SU-DHL-6 (cell line): ENCODE measurements around the gene OXLD1.

Experiments
- H2AFZ ChIP-seq: fragments of 200-600 bp; sonication (generic); 2 replicates; pipeline ENCODE4 v1.6.1; 2014; ENCODE audit warnings: low read depth, mild to moderate bottlenecking, moderate library complexity, mixed read lengths, antibody characterized with exemption, low read length; ENCODE audit not compliant: severe bottlenecking
- H3F3A ChIP-seq: fragments of 200-600 bp; shearing (Covaris generic); 2 replicates; pipeline ENCODE4 v1.6.0; 2016; ENCODE audit warnings: antibody characterized with exemption, mild to moderate bottlenecking; ENCODE audit not compliant: insufficient read depth
- H3K27ac ChIP-seq: fragments of 200-600 bp; sonication (generic); 2 replicates; pipeline ENCODE4 v1.5.1; 2016; ENCODE audit warnings: low read depth, mild to moderate bottlenecking, low read length, moderate library complexity, mixed read lengths
- H3K27me3 ChIP-seq: fragments of 200-600 bp; sonication (generic), shearing (Covaris generic); 2 replicates; pipeline ENCODE4 v1.6.0; 2014; ENCODE audit warnings: mild to moderate bottlenecking, low read length
- H3K36me3 ChIP-seq: fragments of 200-600 bp; sonication (generic); 2 replicates; pipeline ENCODE4 v1.6.1; 2014; ENCODE audit warnings: mild to moderate bottlenecking, low read length, mixed read lengths
- H3K4me2 ChIP-seq: fragments of 300-600, 200-600 bp; shearing (Covaris generic), sonication (generic); 2 replicates; pipeline ENCODE4 v1.6.0; 2014; ENCODE audit warnings: low read length, low read depth, mild to moderate bottlenecking; ENCODE audit not compliant: poor library complexity, severe bottlenecking
- H3K4me3 ChIP-seq: fragments of 200-600 bp; sonication (generic); 2 replicates; pipeline ENCODE4 v1.5.1; 2014; ENCODE audit warnings: antibody characterized with exemption, low read length, mild to moderate bottlenecking, mixed read lengths; ENCODE audit not compliant: insufficient read depth, poor library complexity, severe bottlenecking
- H3K79me2 ChIP-seq: fragments of 200-600 bp; sonication (generic); 2 replicates; pipeline ENCODE4 v1.6.1; 2014; ENCODE audit warnings: mild to moderate bottlenecking, low read length, moderate library complexity; ENCODE audit not compliant: insufficient read depth
- H3K9ac ChIP-seq: fragments of 200-600 bp; sonication (generic); 2 replicates; pipeline ENCODE4 v1.7.0; 2014; ENCODE audit warnings: mild to moderate bottlenecking, low read length
- H3K9me2 ChIP-seq: fragments of 200-600 bp; sonication (generic); replicated peaks from 2 replicates; pipeline ENCODE4 v1.6.1; 2014; ENCODE audit warnings: low read length; ENCODE audit not compliant: insufficient read depth
- H3K9me3 ChIP-seq: fragments of 200-600 bp; sonication (generic); 2 replicates; pipeline ENCODE4 v1.6.1; 2014; ENCODE audit warnings: low read length, mixed read lengths; ENCODE audit not compliant: insufficient read depth
- H4K20me1 ChIP-seq: fragments of 200-600 bp; sonication (generic); 2 replicates; pipeline ENCODE4 v1.6.1; 2014; ENCODE audit warnings: low read depth, mild to moderate bottlenecking, antibody characterized with exemption, low read length, moderate library complexity, mixed read lengths
- CTCF ChIP-seq: fragments of 200-600 bp; sonication (generic); IDR thresholded peaks from one replicate; pipeline ENCODE4 v1.5.1; 2017; ENCODE audit warnings: antibody characterized with exemption, mild to moderate bottlenecking, low read length, moderate library complexity; ENCODE audit not compliant: insufficient read depth, poor library complexity, severe bottlenecking
- EZH2phosphoT487 ChIP-seq: fragments of 200-600 bp; sonication (generic), shearing (Covaris generic); conservative IDR thresholded peaks from 2 replicates; pipeline ENCODE4 v1.6.1; 2018; ENCODE audit warnings: mild to moderate bottlenecking, antibody characterized with exemption, low read length, moderate library complexity, mixed read lengths

OXLD1 gene

GRCh38 chr17:81641825-81642489 is 24.4 kb downstream of the OXLD1 start:
- H4K20me1 ChIP-seq, result no peaks in the 10 kb centered on the region
- H3K9ac ChIP-seq, result no peak overlapping the region
- no peaks in the 10 kb centered on the region for H3K9me2 ChIP-seq
- TF ChIP-seq EZH2phosphoT487 (no peak), CTCF (no peak)
- H3K36me3 ChIP-seq, result no peaks in the 10 kb centered on the region
- H3K79me2 ChIP-seq, result no peaks in the 10 kb centered on the region
- H3K9me3 ChIP-seq, result no peaks in the 10 kb centered on the region
- no peaks in the 10 kb centered on the region for H3F3A ChIP-seq
- H3K27me3 ChIP-seq, result no peaks in the 10 kb centered on the region
- H3K4me2 ChIP-seq, result no peak overlapping the region
- no peak overlapping the region for H3K4me3 ChIP-seq
- H3K27ac ChIP-seq, result no peak overlapping the region
- H2AFZ ChIP-seq, result no peak overlapping the region

- Histone ChIP-seq H3K9me3 (no peaks in the 10 kb centered on the region), H3K4me2 (no peak overlapping the region), H3K27ac (no peak overlapping the region), H3K9ac (no peak overlapping the region), H3K9me2 (no peaks in the 10 kb centered on the region), H4K20me1 (no peaks in the 10 kb centered on the region; the same call in 1 of the 2 replicates), H2AFZ (no peak overlapping the region), H3F3A (no peaks in the 10 kb centered on the region), H3K36me3 (no peaks in the 10 kb centered on the region), H3K79me2 (peaks cover 17% of the 10 kb centered on the region), H3K4me3 (no peak overlapping the region), H3K27me3 (no peaks in the 10 kb centered on the region)
- no peak for TF ChIP-seq EZH2phosphoT487
- TF ChIP-seq CTCF, result no peak
These were observed 26.4 kb downstream of the OXLD1 start for GRCh38 chr17:81640011-81640410.

- no peak overlapping the region for H3K9ac ChIP-seq
- H3K36me3 ChIP-seq, result no peaks in the 10 kb centered on the region
- no peaks in the 10 kb centered on the region for H3F3A ChIP-seq
- no peak overlapping the region for H2AFZ ChIP-seq
- H3K27ac ChIP-seq, result no peak overlapping the region
- no peaks in the 10 kb centered on the region for H3K27me3 ChIP-seq
- no peaks in the 10 kb centered on the region for H3K9me2 ChIP-seq
- no peaks in the 10 kb centered on the region for H3K9me3 ChIP-seq
- H3K4me2 ChIP-seq, result no peak overlapping the region
- no peaks in the 10 kb centered on the region; the same call in 1 of the 2 replicates for H4K20me1 ChIP-seq
- peaks cover 30% of the 10 kb centered on the region for H3K79me2 ChIP-seq
- TF ChIP-seq EZH2phosphoT487, result no peak
- no peak for TF ChIP-seq CTCF
- no peak overlapping the region for H3K4me3 ChIP-seq
These were observed 27.7 kb downstream of the OXLD1 start for GRCh38 chr17:81638683-81639082.
